Measurements from ENCODE around the gene SGCD. TPM values are rescaled to one million over a fixed set of nuclear protein-coding genes. Genes with fewer than 3 reads are reported as not detected.

Gene SGCD
- total RNA-seq, 4 donors from 2014 or later, result 12.4 to 17.8 (median 13.4) TPM

DNA sequence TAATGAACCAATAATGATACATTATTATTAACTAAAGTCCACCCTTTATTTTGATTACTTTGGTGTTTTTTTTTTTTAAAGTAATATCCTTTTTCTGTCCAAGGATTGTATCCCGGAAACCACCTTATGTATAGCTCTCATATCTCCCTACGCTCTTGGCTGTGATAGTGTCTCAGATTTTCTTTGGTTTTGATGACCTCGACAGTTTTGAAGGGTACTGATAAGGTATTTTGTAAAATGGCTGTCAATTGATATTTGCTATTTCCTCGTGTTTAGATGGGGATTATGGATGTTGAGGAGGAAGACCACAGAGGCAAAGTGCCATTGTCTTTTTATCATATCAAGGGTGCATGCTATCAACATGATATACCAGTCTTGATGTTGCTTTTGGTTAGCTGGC lies 259.0 kb downstream of the SGCD start:
- peaks cover 0 to 52% (median 2%) of the 10 kb centered on the region in 4 donors for H3K4me1 ChIP-seq
- 92 to 94% methylated on average over 4 of the region's 4 CpGs for WGBS, 2 donors
- H3K36me3 ChIP-seq, result no peaks in the 10 kb centered on the region
- DNase-seq (ENCODE audit: low spot score in 2 of 2), result no peak
- peaks cover 0 to 5% (median 0%) of the 10 kb centered on the region in 4 donors for H3K9me3 ChIP-seq
- peak overlapping the region in 1 of 4 donors; percentile 57 for H3K27ac ChIP-seq
- no peak overlapping the region for H3K4me3 ChIP-seq
- H3K27me3 ChIP-seq, result no peaks in the 10 kb centered on the region
- TF ChIP-seq EP300 (IDR thresholded peaks at IDR 0.05) (no peak), POLR2A (IDR thresholded peaks at IDR 0.05) (no peak)
- TF ChIP-seq, protein P1, sequence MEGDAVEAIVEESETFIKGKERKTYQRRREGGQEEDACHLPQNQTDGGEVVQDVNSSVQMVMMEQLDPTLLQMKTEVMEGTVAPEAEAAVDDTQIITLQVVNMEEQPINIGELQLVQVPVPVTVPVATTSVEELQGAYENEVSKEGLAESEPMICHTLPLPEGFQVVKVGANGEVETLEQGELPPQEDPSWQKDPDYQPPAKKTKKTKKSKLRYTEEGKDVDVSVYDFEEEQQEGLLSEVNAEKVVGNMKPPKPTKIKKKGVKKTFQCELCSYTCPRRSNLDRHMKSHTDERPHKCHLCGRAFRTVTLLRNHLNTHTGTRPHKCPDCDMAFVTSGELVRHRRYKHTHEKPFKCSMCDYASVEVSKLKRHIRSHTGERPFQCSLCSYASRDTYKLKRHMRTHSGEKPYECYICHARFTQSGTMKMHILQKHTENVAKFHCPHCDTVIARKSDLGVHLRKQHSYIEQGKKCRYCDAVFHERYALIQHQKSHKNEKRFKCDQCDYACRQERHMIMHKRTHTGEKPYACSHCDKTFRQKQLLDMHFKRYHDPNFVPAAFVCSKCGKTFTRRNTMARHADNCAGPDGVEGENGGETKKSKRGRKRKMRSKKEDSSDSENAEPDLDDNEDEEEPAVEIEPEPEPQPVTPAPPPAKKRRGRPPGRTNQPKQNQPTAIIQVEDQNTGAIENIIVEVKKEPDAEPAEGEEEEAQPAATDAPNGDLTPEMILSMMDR (IDR thresholded peaks at IDR 0.05), result no peak

DNA sequence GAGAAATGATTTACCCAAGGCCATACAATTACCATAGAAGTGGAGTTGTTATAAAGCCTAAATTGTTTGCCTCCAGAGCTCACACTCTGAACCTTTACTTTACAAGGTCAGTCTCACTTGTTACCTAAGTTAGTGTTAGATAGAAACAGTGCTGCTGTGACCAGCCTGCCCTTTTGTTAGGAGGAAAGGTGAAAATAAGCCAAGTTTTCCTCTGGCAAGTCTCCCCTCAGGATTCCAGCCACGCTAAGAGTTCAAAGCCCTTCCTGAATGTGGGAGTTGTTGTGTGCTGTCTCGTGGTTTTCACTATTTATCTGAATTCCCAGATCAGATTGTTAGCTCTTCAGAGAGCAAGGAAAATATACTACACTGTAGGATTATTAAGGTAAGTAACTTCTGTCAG lies 260.0 kb downstream of the SGCD start:
- Histone ChIP-seq H3K36me3 (no peaks in the 10 kb centered on the region), H3K4me3 (no peak overlapping the region), H3K9me3 (no peaks in the 10 kb centered on the region), H3K27ac (peak overlapping the region in 3 of 4 donors; percentile 25 to 80 (median 57)), H3K4me1 (peaks cover 0 to 52% (median 2%) of the 10 kb centered on the region in 4 donors), H3K27me3 (no peaks in the 10 kb centered on the region)
- 28 to 33% methylated on average over 2 of the region's 2 CpGs for WGBS, 2 donors
- TF ChIP-seq EP300 (IDR thresholded peaks at IDR 0.05) (no peak), POLR2A (IDR thresholded peaks at IDR 0.05) (no peak)
- TF ChIP-seq, protein P1 (IDR thresholded peaks at IDR 0.05), result no peak
- DNase-seq (ENCODE audit: low spot score in 2 of 2), result no peak

DNA sequence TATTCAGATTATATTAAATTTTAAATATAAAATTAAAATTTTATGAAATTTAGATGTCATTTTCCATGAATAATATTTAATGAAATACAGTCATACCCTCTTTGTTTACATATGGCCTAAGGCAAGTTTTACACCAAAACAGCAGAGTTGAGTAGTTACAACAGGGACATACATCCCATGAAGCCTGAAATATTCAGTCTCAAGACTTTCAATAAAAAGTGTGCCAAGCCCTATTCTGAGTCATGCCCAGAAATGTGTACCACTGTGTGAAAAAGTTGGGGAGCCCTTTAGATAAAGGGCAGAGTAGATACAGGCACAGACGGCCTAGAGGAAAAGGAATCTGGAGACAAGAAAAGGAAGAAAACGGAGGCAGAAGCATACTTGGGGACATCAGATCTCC lies 261.3 kb downstream of the SGCD start:
- 71 to 77% methylated on average over 2 of the region's 2 CpGs for whole genome bisulfite sequencing, 2 donors
- Histone ChIP-seq H3K27ac (peak overlapping the region in 3 of 4 donors; percentile 16 to 80 (median 57)), H3K4me1 (peaks cover 0 to 52% (median 2%) of the 10 kb centered on the region in 4 donors), H3K4me3 (no peak overlapping the region), H3K36me3 (no peaks in the 10 kb centered on the region), H3K27me3 (no peaks in the 10 kb centered on the region), H3K9me3 (no peaks in the 10 kb centered on the region)
- no peak for DNase-seq (ENCODE audit: low spot score in 2 of 2)
- TF ChIP-seq POLR2A (IDR thresholded peaks at IDR 0.05), result no peak
- TF ChIP-seq, protein P1 (IDR thresholded peaks at IDR 0.05), result no peak
- TF ChIP-seq EP300 (IDR thresholded peaks at IDR 0.05), result no peak

DNA sequence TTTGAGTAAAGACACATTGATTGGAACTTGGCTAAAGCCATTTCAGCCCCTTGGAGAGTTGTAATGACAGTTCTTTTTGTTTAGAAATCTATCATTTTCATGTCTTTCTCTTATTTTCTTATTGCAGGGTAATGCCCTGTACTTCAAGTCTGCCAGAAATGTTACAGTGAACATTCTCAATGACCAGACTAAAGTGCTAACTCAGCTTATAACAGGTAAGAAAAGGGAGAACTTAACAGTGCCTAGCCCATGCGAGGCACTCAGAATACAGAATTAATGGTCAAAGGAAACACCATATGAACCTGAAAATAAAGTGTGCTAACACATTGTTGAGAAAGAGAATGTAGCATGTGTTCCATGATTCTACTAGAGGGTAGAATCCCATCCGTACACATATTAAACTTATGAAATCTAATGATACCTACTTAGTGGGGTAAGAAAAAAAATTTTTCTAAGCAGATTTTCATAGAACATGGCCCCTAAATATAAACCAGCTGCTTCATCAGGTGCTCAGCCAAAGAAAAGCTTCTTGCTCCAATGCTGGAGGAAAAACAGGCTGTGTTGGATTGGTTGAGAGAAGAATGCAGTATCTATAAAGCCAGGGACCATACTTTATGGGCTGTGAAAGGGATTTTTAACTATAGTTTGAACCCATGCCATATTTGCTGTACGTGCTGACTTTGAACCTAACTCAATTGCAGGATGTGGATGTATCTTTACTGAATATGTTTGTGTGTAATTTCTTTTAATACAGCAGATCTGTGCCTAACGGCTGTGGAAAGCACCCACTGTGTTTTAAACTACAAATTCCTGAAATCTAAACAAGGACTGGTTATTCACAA lies 262.4 kb downstream of the SGCD start:
- Histone ChIP-seq H3K27ac (peak overlapping the region in 3 of 4 donors; percentile 31 to 80 (median 66)), H3K4me1 (peaks cover 0 to 52% (median 2%) of the 10 kb centered on the region in 4 donors), H3K27me3 (no peaks in the 10 kb centered on the region), H3K36me3 (no peaks in the 10 kb centered on the region), H3K4me3 (no peak overlapping the region), H3K9me3 (no peaks in the 10 kb centered on the region)
- TF ChIP-seq POLR2A (IDR thresholded peaks at IDR 0.05), result no peak
- TF ChIP-seq, protein P1 (IDR thresholded peaks at IDR 0.05), result no peak
- no peak for TF ChIP-seq EP300 (IDR thresholded peaks at IDR 0.05)
- WGBS, 2 donors, result 48 to 60% methylated on average over 4 of the region's 4 CpGs
- DNase-seq (ENCODE audit: low spot score in 2 of 2), result no peak

DNA sequence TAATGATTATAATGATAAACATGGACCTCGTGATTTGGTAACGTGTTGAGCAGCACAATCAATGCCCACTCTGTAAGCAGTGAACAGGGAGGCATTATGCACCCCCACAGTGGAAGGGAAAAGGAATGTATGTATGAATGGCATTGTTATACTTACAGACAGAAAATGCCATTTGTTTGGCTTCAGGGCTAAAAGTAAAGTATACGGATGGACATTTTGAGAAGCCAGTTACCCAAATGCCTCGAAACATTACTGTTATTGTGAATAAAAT lies 262.9 kb downstream of the SGCD start:
- Histone ChIP-seq H3K9me3 (no peaks in the 10 kb centered on the region), H3K4me1 (peaks cover 0 to 46% (median 2%) of the 10 kb centered on the region in 4 donors), H3K4me3 (no peak overlapping the region), H3K27ac (peak overlapping the region in 2 of 4 donors; percentile 66 to 80), H3K36me3 (no peaks in the 10 kb centered on the region), H3K27me3 (no peaks in the 10 kb centered on the region)
- TF ChIP-seq EP300 (IDR thresholded peaks at IDR 0.05), result peak in 1 of 2 donors; percentile 77
- TF ChIP-seq, protein P1 (IDR thresholded peaks at IDR 0.05), result no peak
- TF ChIP-seq POLR2A (IDR thresholded peaks at IDR 0.05), result no peak
- 45 to 52% methylated on average over 4 of the region's 4 CpGs for WGBS, 2 donors
- no peak for DNase-seq (ENCODE audit: low spot score in 2 of 2)
